T-cell (primary cell): ENCODE results near the gene LINC01488. TPM values are rescaled to one million over a fixed set of nuclear protein-coding genes. Genes with fewer than 3 reads are reported as not detected.

ENCODE experiments used
- ATAC-seq, 4 experiments: fragments of 200-7000 bp in 3 of 4; fragments of 150-1000 bp in 1 of 4; cut with Tn5 transposase; replicated peaks in 1 of 4; 1 replicate in 3 of 4; 2 replicates in 1 of 4; pipeline ENCODE4 v1.10.0; 2021; ENCODE audit warnings: moderate library complexity in 3 of 4, mild to moderate bottlenecking in 2 of 4, moderate number of reproducible peaks in 1 of 4
- CTCF ChIA-PET, 2 donors: fragments of 300-600 bp; sonication (Branson Sonifier 250); formaldehyde crosslinking; loops; one replicate each; lab custom pipeline; 2022; ENCODE audit warnings: antibody characterized with exemption in 2 of 2; lab: Charles Lee
- POLR2A ChIA-PET, 2 donors: fragments of 300-600 bp; sonication (Branson Sonifier 250); formaldehyde crosslinking; loops; one replicate each; lab custom pipeline; 2022; ENCODE audit warnings: antibody characterized with exemption in 2 of 2; lab: Charles Lee
- DNase-seq, 35 experiments: peaks; one replicate each; pipeline versions ENCODE4 v3.0.0 to v3.0.0-alpha.2; 2013 to 2023
- H3K27ac ChIP-seq: one replicate; pipeline ENCODE4 v1.5.1; 2013; ENCODE audit warnings: low read length
- H3K27me3 ChIP-seq, 2 experiments: replicated peaks in 1 of 2; 1 replicate in 1 of 2; 2 replicates in 1 of 2; pipeline versions ENCODE4 v1.6.1 to v1.7.0; 2013; ENCODE audit warnings: low read length in 1 of 2, mixed read lengths in 1 of 2; ENCODE audit not compliant: control insufficient read depth in 2 of 2, insufficient read depth in 2 of 2; ENCODE audit errors: extremely low read depth in 1 of 2
- H3K36me3 ChIP-seq, 2 donors: 1 replicate in 1 of 2; 2 replicates in 1 of 2; pipeline versions ENCODE4 v1.6.1 to v1.7.0; 2013; ENCODE audit warnings: low read length in 1 of 2; ENCODE audit not compliant: control insufficient read depth in 2 of 2, insufficient read depth in 1 of 2; ENCODE audit errors: extremely low read depth in 1 of 2
- H3K4me1 ChIP-seq, 2 experiments: 1 replicate in 1 of 2; 2 replicates in 1 of 2; pipeline versions ENCODE4 v1.6.1 to v1.7.0; 2013; ENCODE audit warnings: low read length in 2 of 2, mixed read lengths in 1 of 2; ENCODE audit not compliant: insufficient read depth in 2 of 2, control insufficient read depth in 1 of 2; ENCODE audit errors: extremely low read depth in 1 of 2
- H3K4me3 ChIP-seq, 2 donors: 1 replicate in 1 of 2; 2 replicates in 1 of 2; pipeline versions ENCODE4 v1.5.1 to v1.7.0; 2013; ENCODE audit warnings: mild to moderate bottlenecking in 2 of 2, low read length in 1 of 2, moderate library complexity in 1 of 2; ENCODE audit not compliant: control insufficient read depth in 1 of 2; ENCODE audit errors: extremely low read depth in 1 of 2
- H3K9me3 ChIP-seq: 2 replicates; pipeline ENCODE4 v1.7.0; 2013
- H3K27ac Mint-ChIP-seq, 2 donors: one replicate each; pipeline ENCODE4 v1.8.0; 2020 to 2021; ENCODE audit warnings: mild to moderate bottlenecking in 2 of 2, mixed read lengths in 2 of 2
- H3K27me3 Mint-ChIP-seq, 2 donors: one replicate each; pipeline ENCODE4 v1.8.0; 2021 to 2022; ENCODE audit warnings: mixed read lengths in 2 of 2
- H3K36me3 Mint-ChIP-seq: one replicate; pipeline ENCODE4 v1.8.0; 2021; ENCODE audit warnings: mixed read lengths
- H3K4me1 Mint-ChIP-seq, 3 donors: one replicate each; pipeline ENCODE4 v1.8.0; 2020 to 2022; ENCODE audit warnings: mixed read lengths in 3 of 3, mild to moderate bottlenecking in 1 of 3
- H3K4me3 Mint-ChIP-seq, 3 donors: one replicate each; pipeline ENCODE4 v1.8.0; 2020 to 2022; ENCODE audit warnings: mild to moderate bottlenecking in 3 of 3, mixed read lengths in 3 of 3, moderate library complexity in 3 of 3
- H3K9me3 Mint-ChIP-seq, 3 donors: one replicate each; pipeline ENCODE4 v1.8.0; 2020 to 2022; ENCODE audit warnings: mixed read lengths in 3 of 3
- WGBS: methylation state at CpG from one replicate; pipeline ENCODE4 v1.1.5; 2013; ENCODE audit warnings: missing lambda C conversion rate; ENCODE audit not compliant: insufficient coverage; 5-methylcytosine and 5-hydroxymethylcytosine counted together
- total RNA-seq, 35 experiments: library from RNA in 6 of 35; stranded (reverse) in 6 of 35; fragments of 120-200 nt in 1 of 35; gene quantifications; one replicate each; pipeline versions ENCODE4 v1.2.1 to v1.2.4 and lab custom pipeline; 2013 to 2026

The LINC01488 gene
- total RNA-seq, 5 donors from 2014 or later (not counting 1 experiment from before 2014, with no cell fraction given), result not detected

DNA sequence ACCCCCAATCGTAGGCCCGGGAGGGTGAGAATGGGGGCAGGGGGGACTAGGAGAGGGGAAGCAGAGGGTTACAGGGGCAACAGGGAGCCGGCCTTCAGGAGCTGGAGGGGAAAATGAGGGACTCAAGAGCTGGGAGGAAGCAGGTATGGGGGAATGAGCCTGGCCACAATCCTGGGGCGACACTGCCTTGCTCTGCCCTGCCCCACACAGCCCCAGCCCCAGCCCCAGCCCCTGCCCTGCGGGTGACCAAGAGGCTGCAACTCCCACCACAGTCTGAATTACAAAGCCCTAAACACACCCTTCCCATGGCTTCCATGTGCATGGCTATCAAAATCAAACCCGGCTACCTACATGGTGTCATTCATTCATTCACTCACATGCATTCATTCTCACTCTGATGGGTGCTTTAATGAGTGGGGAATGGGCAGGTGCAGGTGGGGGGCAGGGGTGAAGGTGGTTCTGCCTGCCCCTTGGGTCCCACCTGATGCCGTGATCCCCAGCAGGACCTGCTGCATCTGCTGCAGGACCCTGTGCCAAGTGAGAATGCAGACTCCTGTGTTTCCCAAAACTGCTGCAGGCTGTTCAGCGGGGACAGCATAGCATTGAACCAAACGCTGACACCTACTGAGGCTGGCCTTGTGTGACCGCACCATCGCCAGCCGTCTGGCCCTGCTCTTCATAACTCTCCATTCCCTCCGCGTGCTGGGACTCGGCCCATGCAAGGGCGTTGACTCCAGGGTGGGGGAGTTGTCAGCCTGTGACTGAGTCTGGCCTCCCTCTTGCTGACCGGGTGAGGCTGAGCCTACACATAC is 9.5 kb upstream of the LINC01488 start:
- H3K4me3 ChIP-seq, result no peak overlapping the region
- Mint-ChIP-seq H3K4me1 (no peaks in the 10 kb centered on the region), H3K4me3 (no peak overlapping the region), H3K36me3 (no peaks in the 10 kb centered on the region), H3K27me3 (peaks cover 12 to 13% of the 10 kb centered on the region in 2 donors), H3K9me3 (peaks cover 0 to 3% (median 0%) of the 10 kb centered on the region in 3 donors), H3K27ac (no peak overlapping the region)
- ChIA-PET CTCF (no interaction called here), POLR2A (no interaction called here)
- no peaks in the 10 kb centered on the region for H3K9me3 ChIP-seq
- H3K27ac ChIP-seq, result no peak overlapping the region
- DNase-seq (no peak), ATAC-seq (no peak)
- H3K27me3 ChIP-seq, result peaks cover 0 to 23% of the 10 kb centered on the region in 2 experiments
- no peaks in the 10 kb centered on the region for H3K4me1 ChIP-seq
- H3K36me3 ChIP-seq, result no peaks in the 10 kb centered on the region
- 81% methylated on average over 2 of the region's 17 CpGs for WGBS

DNA sequence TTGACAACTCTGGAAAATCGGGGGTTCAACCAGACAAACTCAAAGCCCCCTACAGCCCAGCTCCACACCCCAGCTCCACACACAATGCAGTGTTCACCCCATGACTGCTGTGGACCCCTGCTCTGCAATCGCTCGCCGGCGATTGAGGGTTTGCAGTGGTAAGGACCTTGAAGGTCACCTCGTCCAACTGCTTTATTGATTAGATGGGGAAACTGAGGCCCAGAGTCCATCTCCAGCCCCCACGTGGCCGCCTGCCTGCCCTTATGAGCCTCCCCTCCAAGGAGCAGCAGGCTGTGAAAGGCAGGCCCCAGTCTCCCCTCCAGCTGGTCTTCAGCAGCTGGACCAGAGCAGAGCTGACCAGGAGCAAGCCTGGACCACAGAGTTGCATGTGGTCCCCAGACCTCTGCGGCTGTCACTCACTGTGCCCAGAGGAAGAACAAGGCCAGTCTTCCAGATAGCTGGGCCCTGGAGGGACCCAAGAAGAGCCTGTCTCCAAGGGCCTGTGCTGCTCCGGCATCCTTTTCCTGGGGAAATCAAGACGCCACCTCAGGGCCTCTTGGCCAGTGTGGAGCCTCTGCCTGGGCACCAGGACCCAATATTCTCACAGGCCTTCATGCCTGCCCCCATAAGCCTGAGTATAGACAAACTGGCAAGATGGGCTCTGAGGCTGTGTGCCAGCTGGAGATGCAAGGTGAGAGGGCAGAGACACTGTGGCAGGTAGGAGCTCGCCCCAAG is 8.8 kb upstream of the LINC01488 start:
- no peaks in the 10 kb centered on the region for H3K36me3 Mint-ChIP-seq
- Histone ChIP-seq H3K27me3 (peaks cover 0 to 30% of the 10 kb centered on the region in 2 experiments), H3K9me3 (no peaks in the 10 kb centered on the region), H3K27ac (no peak overlapping the region), H3K36me3 (no peaks in the 10 kb centered on the region), H3K4me1 (no peaks in the 10 kb centered on the region), H3K4me3 (no peak overlapping the region)
- peaks cover 12% of the 10 kb centered on the region in 2 donors for H3K27me3 Mint-ChIP-seq
- H3K4me3 Mint-ChIP-seq, result no peak overlapping the region
- H3K27ac Mint-ChIP-seq, result no peak overlapping the region
- no peak for DNase-seq
- WGBS, result 81% methylated on average over 5 of the region's 12 CpGs
- POLR2A ChIA-PET, result no interaction called here
- H3K9me3 Mint-ChIP-seq, result peaks cover 0 to 3% (median 0%) of the 10 kb centered on the region in 3 donors
- no peak for ATAC-seq
- no peaks in the 10 kb centered on the region for H3K4me1 Mint-ChIP-seq
- CTCF ChIA-PET, result no interaction called here

DNA sequence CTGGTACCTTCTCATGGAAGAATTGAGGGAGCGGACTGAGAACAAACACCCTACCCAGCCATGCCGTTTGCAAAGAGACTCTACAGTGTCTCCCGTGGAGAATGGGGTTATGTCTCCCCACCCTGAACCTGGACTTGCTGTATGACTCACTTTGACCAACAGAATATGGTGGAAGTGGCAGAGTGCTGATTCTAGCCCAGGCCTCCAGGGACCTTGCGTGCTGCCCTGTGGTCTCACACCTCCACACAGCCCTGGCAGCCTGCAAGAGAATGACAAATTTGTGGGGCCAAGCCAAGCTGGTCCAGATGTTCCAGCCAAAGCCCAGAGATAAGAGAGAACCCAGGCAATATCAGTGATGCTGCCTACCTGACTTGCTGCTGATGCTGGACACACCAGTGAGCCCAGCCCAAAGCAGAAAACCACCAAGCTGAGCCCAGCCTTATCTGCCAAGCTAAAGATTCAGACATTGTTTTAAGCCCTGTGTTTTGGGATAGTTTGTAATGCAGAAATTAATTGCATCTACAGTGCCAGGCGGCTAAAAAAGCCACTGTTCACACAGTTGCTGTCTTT is 8.1 kb upstream of the LINC01488 start:
- ATAC-seq, result no peak
- peaks cover 0 to 34% of the 10 kb centered on the region in 2 experiments for H3K27me3 ChIP-seq
- no peak overlapping the region for H3K4me3 Mint-ChIP-seq
- WGBS, result 83% methylated on average over 1 of the region's 5 CpGs
- ChIA-PET POLR2A (no interaction called here), CTCF (no interaction called here)
- H3K27me3 Mint-ChIP-seq, result peaks cover 11 to 15% of the 10 kb centered on the region in 2 donors
- H3K9me3 Mint-ChIP-seq, result peaks cover 0 to 3% (median 0%) of the 10 kb centered on the region in 3 donors
- no peak for DNase-seq
- no peak overlapping the region for H3K4me3 ChIP-seq
- H3K4me1 Mint-ChIP-seq, result no peaks in the 10 kb centered on the region
- no peaks in the 10 kb centered on the region for H3K36me3 ChIP-seq
- no peaks in the 10 kb centered on the region for H3K4me1 ChIP-seq
- H3K27ac ChIP-seq, result no peak overlapping the region
- H3K9me3 ChIP-seq, result no peaks in the 10 kb centered on the region
- no peaks in the 10 kb centered on the region for H3K36me3 Mint-ChIP-seq
- no peak overlapping the region for H3K27ac Mint-ChIP-seq

GRCh38 chr11:69474736-69475135 is 6.7 kb upstream of the LINC01488 start:
- Mint-ChIP-seq H3K4me1 (no peaks in the 10 kb centered on the region), H3K27ac (no peak overlapping the region), H3K4me3 (no peak overlapping the region), H3K9me3 (peaks cover 0 to 3% (median 0%) of the 10 kb centered on the region in 3 donors), H3K27me3 (peaks cover 11 to 15% of the 10 kb centered on the region in 2 donors), H3K36me3 (no peaks in the 10 kb centered on the region)
- POLR2A ChIA-PET, result no interaction called here
- DNase-seq (no peak), ATAC-seq (no peak)
- Histone ChIP-seq H3K4me1 (no peaks in the 10 kb centered on the region), H3K4me3 (no peak overlapping the region), H3K27me3 (peaks cover 0 to 36% of the 10 kb centered on the region in 2 experiments), H3K36me3 (no peaks in the 10 kb centered on the region), H3K27ac (no peak overlapping the region), H3K9me3 (no peaks in the 10 kb centered on the region)
- 92% methylated on average over 6 of the region's 9 CpGs for WGBS
- CTCF ChIA-PET, result no interaction called here

DNA sequence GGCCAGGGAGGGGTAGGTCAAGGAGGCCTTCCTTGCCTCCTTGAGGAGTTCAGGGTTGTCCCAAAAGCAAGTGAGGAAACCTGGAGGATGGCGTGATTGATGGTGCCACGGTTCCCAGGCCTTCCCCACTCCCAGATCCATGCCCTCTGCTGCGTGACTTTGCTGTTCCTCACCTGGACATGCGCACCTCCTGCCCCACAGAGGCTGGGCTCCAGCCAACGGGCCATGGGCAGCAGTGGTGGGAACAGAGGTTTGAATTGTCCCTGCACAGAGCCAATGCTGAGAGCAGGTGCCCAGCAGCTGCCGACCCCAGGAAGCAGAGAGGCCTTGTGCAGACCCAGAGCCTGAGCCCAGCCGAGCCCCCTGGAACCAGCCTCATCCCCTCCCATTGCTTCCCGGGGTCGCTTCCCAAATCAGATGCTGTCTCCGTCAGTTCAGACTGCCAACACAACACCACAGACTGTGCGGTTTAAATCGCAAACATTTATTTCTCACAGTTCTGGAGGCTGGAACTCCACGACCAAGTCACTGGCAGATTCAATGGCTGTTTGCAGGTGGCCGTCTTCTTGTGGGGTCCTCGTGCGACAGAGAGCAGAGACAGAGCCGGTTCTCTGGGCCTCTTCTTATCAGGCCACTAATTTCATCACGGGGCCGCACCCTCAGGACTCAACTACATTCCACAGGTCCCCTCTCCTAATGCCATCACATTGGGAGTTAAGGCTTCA is 6.2 kb upstream of the LINC01488 start:
- no peak overlapping the region for H3K4me3 Mint-ChIP-seq
- no peak for ATAC-seq
- DNase-seq, result no peak
- H3K4me1 ChIP-seq, result no peaks in the 10 kb centered on the region
- H3K9me3 ChIP-seq, result no peaks in the 10 kb centered on the region
- no peaks in the 10 kb centered on the region for H3K36me3 ChIP-seq
- H3K4me3 ChIP-seq, result no peak overlapping the region
- H3K9me3 Mint-ChIP-seq, result peaks cover 0 to 3% (median 0%) of the 10 kb centered on the region in 3 donors
- ChIA-PET CTCF (no interaction called here), POLR2A (no interaction called here)
- H3K27ac Mint-ChIP-seq, result no peak overlapping the region
- peaks cover 0 to 38% of the 10 kb centered on the region in 2 experiments for H3K27me3 ChIP-seq
- 91% methylated on average over 14 of the region's 19 CpGs for WGBS
- peaks cover 11 to 15% of the 10 kb centered on the region in 2 donors for H3K27me3 Mint-ChIP-seq
- H3K27ac ChIP-seq, result no peak overlapping the region
- H3K36me3 Mint-ChIP-seq, result no peaks in the 10 kb centered on the region
- H3K4me1 Mint-ChIP-seq, result no peaks in the 10 kb centered on the region

DNA sequence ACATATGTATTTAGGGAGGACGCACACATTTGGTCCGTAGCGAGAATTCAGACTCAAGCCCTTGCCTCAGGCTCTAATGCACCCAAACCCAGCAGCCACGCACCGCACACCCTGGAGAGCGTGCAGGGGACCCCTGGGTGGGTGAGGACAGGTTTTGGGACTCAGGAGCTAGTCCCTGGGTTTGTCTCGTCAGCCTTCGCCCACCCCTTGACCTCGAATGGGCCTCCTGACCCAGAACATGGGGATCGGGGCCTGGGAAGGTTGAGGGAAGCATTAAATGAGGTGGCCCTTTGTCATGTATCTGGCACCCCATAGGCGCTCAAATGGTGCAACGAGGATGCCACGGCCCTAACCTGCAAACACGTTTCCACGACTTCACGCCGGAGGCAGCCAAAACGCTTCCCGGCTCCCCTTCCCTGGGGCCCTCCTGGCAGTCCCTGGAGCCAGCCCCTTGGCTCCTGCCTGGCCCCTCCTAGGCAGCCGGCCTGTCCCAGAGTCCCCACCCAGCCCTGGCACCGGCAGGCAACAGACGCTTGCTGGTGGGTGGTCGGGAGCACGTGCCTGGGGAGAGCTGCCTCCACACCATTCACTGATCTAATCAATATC is 5.5 kb upstream of the LINC01488 start:
- Mint-ChIP-seq H3K4me3 (no peak overlapping the region), H3K9me3 (peaks cover 0 to 3% (median 0%) of the 10 kb centered on the region in 3 donors), H3K36me3 (no peaks in the 10 kb centered on the region), H3K4me1 (no peaks in the 10 kb centered on the region), H3K27ac (no peak overlapping the region), H3K27me3 (peaks cover 11 to 18% of the 10 kb centered on the region in 2 donors)
- no peak overlapping the region for H3K27ac ChIP-seq
- H3K4me3 ChIP-seq, result no peak overlapping the region
- H3K36me3 ChIP-seq, result no peaks in the 10 kb centered on the region
- no peaks in the 10 kb centered on the region for H3K9me3 ChIP-seq
- peaks cover 0 to 40% of the 10 kb centered on the region in 2 experiments for H3K27me3 ChIP-seq
- ChIA-PET CTCF (no interaction called here), POLR2A (no interaction called here)
- 88% methylated on average over 14 of the region's 24 CpGs for WGBS
- no peak for DNase-seq
- H3K4me1 ChIP-seq, result no peaks in the 10 kb centered on the region
- ATAC-seq, result no peak
